HPDE6-E6E7 (cell line): ENCODE data around the gene RPS21.

ENCODE experiments used
- DNase-seq: peaks from one replicate; pipeline ENCODE4 v3.0.0; 2011; ENCODE audit warnings: missing footprints; ENCODE audit errors: extremely low spot score

The RPS21 gene

GRCh38 chr20:62426699-62427131 is 39.8 kb downstream of the RPS21 start:
- no peak for DNase-seq

GRCh38 chr20:62427172-62428001 is 40.5 kb downstream of the RPS21 start, which contains the start of gene RBBP8NL:
RBBP8NL (minus strand) TSS chr20:62427539; CDS start chr20:62419647, 7,892 bp downstream.
- peak; percentile 99 for DNase-seq

DNA sequence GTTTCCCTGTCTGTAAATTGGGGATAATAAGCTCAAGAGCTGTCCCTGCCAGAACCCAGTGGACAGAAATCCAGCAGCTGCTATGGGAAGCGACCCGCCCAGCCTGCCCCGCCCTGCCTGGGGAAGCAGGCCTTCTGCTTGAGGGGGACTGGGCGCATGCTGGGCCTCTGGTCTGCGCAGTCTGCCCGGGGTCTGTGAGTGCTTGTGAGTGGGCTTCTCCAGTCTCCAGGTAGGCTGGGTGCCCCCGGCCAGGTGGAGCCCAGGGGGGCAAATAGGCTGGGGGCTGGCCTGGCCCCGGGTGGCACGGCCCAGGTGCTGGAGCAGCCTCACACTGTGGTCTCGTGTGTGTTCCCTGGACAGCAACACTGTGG is 41.1 kb downstream of the RPS21 start:
- DNase-seq, result no peak

- no peak for DNase-seq
Measured at GRCh38 chr20:62428396-62429295, 41.7 kb downstream of the RPS21 start.

GRCh38 chr20:62429455-62430310 is 42.8 kb downstream of the RPS21 start:
- DNase-seq, result no peak

DNA sequence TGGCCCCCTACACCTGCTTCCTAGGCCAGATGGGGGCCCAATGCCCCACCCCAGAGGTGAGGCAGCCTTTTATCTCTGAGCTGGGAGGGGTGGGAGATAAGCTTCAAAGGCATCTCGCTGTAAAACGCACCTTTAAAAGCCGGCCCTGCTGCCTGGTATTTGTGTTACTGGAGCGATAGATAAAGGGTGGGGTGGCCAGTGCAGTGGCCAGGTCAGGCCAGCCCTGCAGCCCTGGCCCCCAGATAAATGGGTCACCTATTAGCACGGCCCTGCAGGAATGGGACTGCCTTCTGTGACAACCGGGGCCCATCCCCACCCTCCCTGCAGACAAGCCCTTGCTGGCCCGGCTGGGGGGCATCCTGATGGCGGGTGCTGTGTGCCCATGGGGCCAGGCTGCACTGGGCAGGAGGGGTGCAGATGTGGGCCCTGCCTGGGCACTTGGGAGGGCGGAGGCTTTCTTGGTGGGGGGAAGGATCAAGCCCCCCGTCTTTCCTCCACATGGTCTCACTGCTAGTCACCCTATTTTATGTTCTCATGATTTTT is 43.5 kb downstream of the RPS21 start:
- no peak for DNase-seq

GRCh38 chr20:62430866-62431447 is 44.1 kb downstream of the RPS21 start:
- no peak for DNase-seq

- no peak for DNase-seq
Measured at GRCh38 chr20:62433658-62434497, 47.0 kb downstream of the RPS21 start.

DNA sequence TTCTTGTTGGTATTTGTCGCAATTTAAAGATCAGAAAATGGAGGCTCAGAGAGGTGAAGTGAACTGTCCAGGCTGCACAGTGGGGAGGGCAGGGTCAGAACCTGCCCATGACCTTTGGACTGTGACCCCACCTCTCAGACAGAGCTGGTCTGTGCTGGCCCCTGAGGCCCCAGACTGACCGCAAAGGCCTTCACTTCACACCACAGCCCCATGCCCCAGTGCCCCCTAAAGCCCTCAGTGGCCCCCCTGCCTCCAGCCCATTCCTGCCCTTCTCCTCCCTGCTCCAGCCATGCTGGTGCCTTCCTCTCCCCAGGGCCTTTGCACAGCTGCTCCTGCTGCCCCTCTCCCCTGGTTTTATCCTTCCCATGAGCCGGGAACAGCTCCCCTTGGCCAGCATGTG is 49.8 kb downstream of the RPS21 start:
- no peak for DNase-seq

- no peak for DNase-seq
Measured at GRCh38 chr20:62437496-62437895, 50.6 kb downstream of the RPS21 start.

DNA sequence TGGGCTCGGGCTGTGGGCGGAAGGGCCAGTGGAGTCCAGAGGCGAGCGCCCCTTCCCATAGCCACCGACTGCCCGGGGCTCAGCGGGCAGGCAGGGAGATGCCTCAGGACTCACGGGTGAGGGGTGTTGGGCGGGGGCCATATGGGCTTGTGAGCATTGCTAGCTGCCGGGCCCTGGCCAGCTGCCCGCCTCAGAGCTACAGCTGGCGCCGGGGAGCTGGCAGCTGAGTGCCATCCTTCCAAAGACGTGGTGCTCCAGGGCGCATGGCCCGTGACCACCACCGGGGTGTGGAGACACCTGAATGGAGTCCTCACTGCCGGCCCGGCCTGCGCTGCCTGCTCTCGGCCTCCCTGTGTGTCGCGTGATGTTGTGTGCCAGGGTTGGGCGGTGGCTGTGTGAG is 51.0 kb downstream of the RPS21 start:
- no peak for DNase-seq
